ENCODE measurements around the gene PLPP3.

Gene PLPP3

GRCh38 chr1:56531624-56532349, 47.6 kb downstream of the PLPP3 start:
- Histone ChIP-seq H3K4me1 (ENCODE audit: control insufficient read depth, insufficient read depth, low read length) (peaks cover 41% of the 10 kb centered on the region), H3K9me3 (ENCODE audit: control insufficient read depth, insufficient read depth, low read depth, low read length) (no peaks in the 10 kb centered on the region), H3K27ac (ENCODE audit: extremely low read depth, low read depth, low read length) (peak overlapping the region; percentile 85), H3K36me3 (ENCODE audit: control insufficient read depth in 2 of 2, insufficient read depth in 1 of 2, low read length in 2 of 2) (peaks cover 0 to 15% of the 10 kb centered on the region in 2 experiments; a peak in 1 of 3 replicates), H3K4me3 (ENCODE audit: low read depth, low read length) (no peak overlapping the region)
- POLR2A ChIA-PET: interaction anchor here (1.9 kb wide), 1 partner anchor 47 kb away, joined by 7 read pairs; the partner anchor contains the start of gene PLPP3
- CTCF ChIA-PET: interaction anchor here (1.1 to 1.7 kb wide), 2 partner anchors 13 to 45 kb away, joined by 4 to 5 read pairs; no protein-coding TSS in a partner anchor
- TF ChIP-seq SALL2 (tag by site-specific recombination; IDR thresholded peaks at IDR 0.05; ENCODE audit: borderline replicate concordance): no peak
- TF ChIP-seq ZSCAN16 (tag by site-specific recombination; IDR thresholded peaks at IDR 0.05): 0 out of 2 replicates have a peak, but pooled peaks have one; percentile 19
- TF ChIP-seq, protein P1, sequence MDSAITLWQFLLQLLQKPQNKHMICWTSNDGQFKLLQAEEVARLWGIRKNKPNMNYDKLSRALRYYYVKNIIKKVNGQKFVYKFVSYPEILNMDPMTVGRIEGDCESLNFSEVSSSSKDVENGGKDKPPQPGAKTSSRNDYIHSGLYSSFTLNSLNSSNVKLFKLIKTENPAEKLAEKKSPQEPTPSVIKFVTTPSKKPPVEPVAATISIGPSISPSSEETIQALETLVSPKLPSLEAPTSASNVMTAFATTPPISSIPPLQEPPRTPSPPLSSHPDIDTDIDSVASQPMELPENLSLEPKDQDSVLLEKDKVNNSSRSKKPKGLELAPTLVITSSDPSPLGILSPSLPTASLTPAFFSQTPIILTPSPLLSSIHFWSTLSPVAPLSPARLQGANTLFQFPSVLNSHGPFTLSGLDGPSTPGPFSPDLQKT (IDR thresholded peaks at IDR 0.05; ENCODE audit: borderline replicate concordance, low read depth, low read length): no peak
- no peak for TF ChIP-seq PRDM1 (tag by site-specific recombination; IDR thresholded peaks at IDR 0.05)
- no peak; the same call in 1 of the 2 replicates for TF ChIP-seq KLF8 (tag by site-specific recombination; IDR thresholded peaks at IDR 0.05)
- no peak for TF ChIP-seq ZBTB20 (tag by site-specific recombination; IDR thresholded peaks at IDR 0.05)
- TF ChIP-seq ZNF585B (tag by site-specific recombination; IDR thresholded peaks at IDR 0.05): no peak
- TF ChIP-seq, protein P2, sequence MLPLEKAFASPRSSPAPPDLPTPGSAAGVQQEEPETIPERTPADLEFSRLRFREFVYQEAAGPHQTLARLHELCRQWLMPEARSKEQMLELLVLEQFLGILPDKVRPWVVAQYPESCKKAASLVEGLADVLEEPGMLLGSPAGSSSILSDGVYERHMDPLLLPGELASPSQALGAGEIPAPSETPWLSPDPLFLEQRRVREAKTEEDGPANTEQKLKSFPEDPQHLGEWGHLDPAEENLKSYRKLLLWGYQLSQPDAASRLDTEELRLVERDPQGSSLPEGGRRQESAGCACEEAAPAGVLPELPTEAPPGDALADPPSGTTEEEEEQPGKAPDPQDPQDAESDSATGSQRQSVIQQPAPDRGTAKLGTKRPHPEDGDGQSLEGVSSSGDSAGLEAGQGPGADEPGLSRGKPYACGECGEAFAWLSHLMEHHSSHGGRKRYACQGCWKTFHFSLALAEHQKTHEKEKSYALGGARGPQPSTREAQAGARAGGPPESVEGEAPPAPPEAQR (tag by site-specific recombination; IDR thresholded peaks at IDR 0.05): no peak
- TF ChIP-seq ZNF341 (tag by site-specific recombination; IDR thresholded peaks at IDR 0.05; ENCODE audit: low read depth): 0 out of 2 replicates have a peak, but pooled peaks have one; percentile 26
- TF ChIP-seq AEBP2 (tag by site-specific recombination; IDR thresholded peaks at IDR 0.05; ENCODE audit: borderline replicate concordance): no peak
- no peak for TF ChIP-seq ZBTB48 (tag by site-specific recombination; IDR thresholded peaks at IDR 0.05)
- TF ChIP-seq ZNF112 (tag by site-specific recombination; IDR thresholded peaks at IDR 0.05): no peak
- peak; percentile 60; the same call in 1 of the 2 replicates for TF ChIP-seq SCRT1 (tag by site-specific recombination; IDR thresholded peaks at IDR 0.05; ENCODE audit: borderline replicate concordance)
- TF ChIP-seq ZNF791 (tag by site-specific recombination; IDR thresholded peaks at IDR 0.05): no peak
- TF ChIP-seq KLF7 (tag by site-specific recombination; IDR thresholded peaks at IDR 0.05; ENCODE audit: borderline replicate concordance): peak; percentile 78; the same call in 1 of the 2 replicates
- no peak for TF ChIP-seq ZBTB26 (tag by site-specific recombination; optimal IDR thresholded peaks at IDR 0.05)
- TF ChIP-seq GLIS1 (tag by site-specific recombination; IDR thresholded peaks at IDR 0.05): peak; percentile 84
- TF ChIP-seq GLI4 (tag by site-specific recombination; IDR thresholded peaks at IDR 0.05): no peak
- no peak for TF ChIP-seq ZNF623 (tag by site-specific recombination; IDR thresholded peaks at IDR 0.05)
- TF ChIP-seq BCL11B (tag by site-specific recombination; IDR thresholded peaks at IDR 0.05; ENCODE audit: low read depth): no peak
- no peak for TF ChIP-seq ZNF571 (tag by site-specific recombination; IDR thresholded peaks at IDR 0.05)
- no peak for TF ChIP-seq SP2 (tag by site-specific recombination; IDR thresholded peaks at IDR 0.05)
- TF ChIP-seq, protein P3, sequence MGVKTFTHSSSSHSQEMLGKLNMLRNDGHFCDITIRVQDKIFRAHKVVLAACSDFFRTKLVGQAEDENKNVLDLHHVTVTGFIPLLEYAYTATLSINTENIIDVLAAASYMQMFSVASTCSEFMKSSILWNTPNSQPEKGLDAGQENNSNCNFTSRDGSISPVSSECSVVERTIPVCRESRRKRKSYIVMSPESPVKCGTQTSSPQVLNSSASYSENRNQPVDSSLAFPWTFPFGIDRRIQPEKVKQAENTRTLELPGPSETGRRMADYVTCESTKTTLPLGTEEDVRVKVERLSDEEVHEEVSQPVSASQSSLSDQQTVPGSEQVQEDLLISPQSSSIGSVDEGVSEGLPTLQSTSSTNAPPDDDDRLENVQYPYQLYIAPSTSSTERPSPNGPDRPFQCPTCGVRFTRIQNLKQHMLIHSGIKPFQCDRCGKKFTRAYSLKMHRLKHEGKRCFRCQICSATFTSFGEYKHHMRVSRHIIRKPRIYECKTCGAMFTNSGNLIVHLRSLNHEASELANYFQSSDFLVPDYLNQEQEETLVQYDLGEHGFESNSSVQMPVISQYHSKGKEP (tag by site-specific recombination; IDR thresholded peaks at IDR 0.05): peak; percentile 26; the same call in 1 of the 2 replicates
- TF ChIP-seq ZNF843 (tag by site-specific recombination; IDR thresholded peaks at IDR 0.05): peak; percentile 98
- no peak for TF ChIP-seq ZNF777 (tag by site-specific recombination; IDR thresholded peaks at IDR 0.05; ENCODE audit: borderline replicate concordance)
- no peak for TF ChIP-seq ZNF133 (tag by site-specific recombination; IDR thresholded peaks at IDR 0.05)
- TF ChIP-seq ZNF596 (tag by site-specific recombination; IDR thresholded peaks at IDR 0.05): no peak
- no peak for TF ChIP-seq ZNF366 (tag by site-specific recombination; conservative IDR thresholded peaks at IDR 0.05)
- TF ChIP-seq ZNF140 (tag by site-specific recombination; IDR thresholded peaks at IDR 0.05): no peak
- no peak for TF ChIP-seq ZNF37A (tag by site-specific recombination; IDR thresholded peaks at IDR 0.05)
- TF ChIP-seq ZNF10 (tag by site-specific recombination; IDR thresholded peaks at IDR 0.05): 0 out of 2 replicates have a peak, but pooled peaks have one; percentile 7
- TF ChIP-seq ZNF302 (tag by site-specific recombination; IDR thresholded peaks at IDR 0.05; ENCODE audit: low read depth): no peak
- TF ChIP-seq HOXD13 (CRISPR knock-in tag; IDR thresholded peaks at IDR 0.05; ENCODE audit: borderline replicate concordance): no peak

Data from HEK293 (cell line).